ENCODE measurements around the gene CRAMP1. TPM values are rescaled to one million over a fixed set of nuclear protein-coding genes. Genes with fewer than 3 reads are reported as not detected.

The CRAMP1 gene
- total and polyA plus RNA-seq, 2 donors from 2014 or later, result 2.9 to 20.0 TPM

- intact Hi-C loops (cut with DNase I), result no loop called here
- Histone ChIP-seq H3K27me3 (ENCODE audit: control insufficient read depth, insufficient read depth, low read length) (no peaks in the 10 kb centered on the region), H3K36me3 (ENCODE audit: control insufficient read depth in 2 of 3, insufficient read depth in 3 of 3, low read length in 3 of 3) (no peaks in the 10 kb centered on the region), H3K9ac (ENCODE audit: low read length in 3 of 3) (peak overlapping the region; percentile 63 to 96 (median 93)), H3K9me3 (ENCODE audit: control insufficient read depth in 2 of 3, insufficient read depth in 1 of 3, low read length in 3 of 3) (no peaks in the 10 kb centered on the region), H3K27ac (ENCODE audit: low read depth in 2 of 2, low read length in 2 of 2) (peak overlapping the region in 1 of 2 donors; percentile 86), H3K4me1 (ENCODE audit: control insufficient read depth in 2 of 3, insufficient read depth in 2 of 3, low read depth in 1 of 3, low read length in 3 of 3) (peaks cover 2 to 11% (median 10%) of the 10 kb centered on the region in 3 donors), H3K4me3 (ENCODE audit: low read length in 3 of 3) (peak overlapping the region; percentile 78 to 97 (median 97))
- DNase-seq, result peak in 3 of 5 donors; percentile 29 to 40 (median 32)
- FAIRE-seq, result no peak
- TF ChIP-seq CTCF (IDR thresholded peaks at IDR 0.05; ENCODE audit: borderline replicate concordance, extremely low read depth, insufficient read depth), result no peak
Observed at GRCh38 chr16:1706386-1707192, 94.4 kb downstream of the CRAMP1 start.

DNA sequence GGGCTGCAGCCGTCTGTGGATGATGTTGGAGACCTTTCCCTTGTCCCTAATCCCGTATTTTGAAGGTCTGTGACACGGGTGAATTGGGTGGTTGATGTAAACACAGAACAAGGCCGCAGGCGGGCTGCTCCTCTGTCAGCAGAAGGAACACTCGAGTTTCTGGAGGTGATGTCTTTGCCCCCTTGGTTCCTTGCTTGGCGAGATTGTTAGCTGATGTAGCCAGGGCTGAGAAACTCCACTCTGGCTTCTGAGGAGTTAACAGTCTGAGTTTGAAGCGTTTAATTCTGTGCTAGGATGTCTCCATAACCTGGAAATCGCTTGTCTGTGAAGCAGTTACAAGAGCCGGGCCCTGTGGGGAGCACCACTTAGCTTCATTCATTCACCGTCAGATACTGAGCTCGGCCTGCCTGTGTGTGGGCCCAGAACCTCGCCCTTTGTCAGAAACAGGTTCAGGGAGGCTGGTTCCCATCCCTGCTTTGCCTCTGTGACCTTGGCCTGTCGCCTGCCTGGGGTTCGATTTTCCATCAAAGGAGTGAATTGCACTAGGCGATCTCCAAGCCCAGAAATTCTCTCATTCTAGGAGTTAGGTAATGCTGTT, 95.1 kb downstream of the CRAMP1 start:
- Histone ChIP-seq H3K27me3 (ENCODE audit: control insufficient read depth, insufficient read depth, low read length) (no peaks in the 10 kb centered on the region), H3K9me3 (ENCODE audit: control insufficient read depth in 2 of 3, insufficient read depth in 1 of 3, low read length in 3 of 3) (no peaks in the 10 kb centered on the region), H3K4me3 (ENCODE audit: low read length in 3 of 3) (peak overlapping the region; percentile 64 to 78 (median 77)), H3K9ac (ENCODE audit: low read length in 3 of 3) (peak overlapping the region; percentile 42 to 75 (median 63)), H3K4me1 (ENCODE audit: control insufficient read depth in 2 of 3, insufficient read depth in 2 of 3, low read depth in 1 of 3, low read length in 3 of 3) (peaks cover 2 to 12% (median 10%) of the 10 kb centered on the region in 3 donors), H3K36me3 (ENCODE audit: control insufficient read depth in 2 of 3, insufficient read depth in 3 of 3, low read length in 3 of 3) (no peaks in the 10 kb centered on the region), H3K27ac (ENCODE audit: low read depth in 2 of 2, low read length in 2 of 2) (no peak overlapping the region)
- FAIRE-seq (no peak), DNase-seq (peak in 1 of 5 donors; percentile 25)
- no peak for TF ChIP-seq CTCF (IDR thresholded peaks at IDR 0.05; ENCODE audit: borderline replicate concordance, extremely low read depth, insufficient read depth)
- intact Hi-C loops (cut with DNase I), result no loop called here

GRCh38 chr16:1708083-1708767, 96.1 kb downstream of the CRAMP1 start:
- no peaks in the 10 kb centered on the region for H3K27me3 ChIP-seq (ENCODE audit: control insufficient read depth, insufficient read depth, low read length)
- FAIRE-seq (no peak), DNase-seq (no peak)
- intact Hi-C loops (cut with DNase I), result no loop called here
- no peak overlapping the region for H3K27ac ChIP-seq (ENCODE audit: low read depth in 2 of 2, low read length in 2 of 2)
- H3K9me3 ChIP-seq (ENCODE audit: control insufficient read depth in 2 of 3, insufficient read depth in 1 of 3, low read length in 3 of 3), result no peaks in the 10 kb centered on the region
- peaks cover 2 to 14% (median 10%) of the 10 kb centered on the region in 3 donors for H3K4me1 ChIP-seq (ENCODE audit: control insufficient read depth in 2 of 3, insufficient read depth in 2 of 3, low read depth in 1 of 3, low read length in 3 of 3)
- H3K36me3 ChIP-seq (ENCODE audit: control insufficient read depth in 2 of 3, insufficient read depth in 3 of 3, low read length in 3 of 3), result no peaks in the 10 kb centered on the region
- peak overlapping the region in 1 of 3 donors; percentile 77 for H3K4me3 ChIP-seq (ENCODE audit: low read length in 3 of 3)
- no peak for TF ChIP-seq CTCF (IDR thresholded peaks at IDR 0.05; ENCODE audit: borderline replicate concordance, extremely low read depth, insufficient read depth)
- H3K9ac ChIP-seq (ENCODE audit: low read length in 3 of 3), result peak overlapping the region in 1 of 3 donors; percentile 75

Data from kidney (tissue), 14 donors.